SK-N-MC (cell line): ENCODE results near the gene TAF4.

Source experiments
- EZH2 ChIP-seq: fragments of 200-600 bp; sonication (generic); IDR thresholded peaks from one replicate; pipeline ENCODE4 v1.6.1; 2017; ENCODE audit warnings: antibody characterized with exemption
- POLR2AphosphoS5 ChIP-seq: IDR thresholded peaks from 2 replicates; pipeline ENCODE4 v1.6.1; 2012; ENCODE audit warnings: mild to moderate bottlenecking, low read depth, low read length, borderline replicate concordance

DNA sequence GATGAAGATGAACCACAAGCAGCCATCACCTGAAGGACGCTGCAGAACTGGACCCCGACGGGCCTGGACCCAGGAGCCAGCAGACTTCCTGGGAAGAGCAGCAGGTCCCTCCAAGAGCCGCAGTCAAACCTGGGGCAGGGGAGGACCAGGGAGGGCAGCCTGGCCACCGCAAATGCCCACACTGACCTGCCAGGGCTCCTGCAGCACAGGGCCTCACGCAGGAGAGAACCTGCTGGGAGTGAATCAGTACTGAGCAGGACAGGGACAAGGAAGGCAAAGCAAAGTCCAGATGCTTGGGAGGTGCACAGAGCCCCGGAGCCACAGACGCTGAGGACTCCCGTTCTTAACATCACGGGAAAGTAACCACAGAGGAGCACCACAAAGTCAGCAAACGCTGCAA lies 75.2 kb downstream of the TAF4 start:
- TF ChIP-seq POLR2AphosphoS5, result no peak
- TF ChIP-seq EZH2, result no peak
